HG03097 (cell line): ENCODE data around the gene CCPG1.
"Not testable (repeated sequence)": the region's sequence is repeated elsewhere in the genome, so short reads cannot be mapped to it uniquely, and the experiment has no call there.

ENCODE experiments used
- ATAC-seq: cut with Tn5 transposase; IDR thresholded peaks from one replicate; pipeline ENCODE4 v1.9.1; 2021; ENCODE audit not compliant: unreplicated experiment, low FRiP score

Gene CCPG1, protein sequence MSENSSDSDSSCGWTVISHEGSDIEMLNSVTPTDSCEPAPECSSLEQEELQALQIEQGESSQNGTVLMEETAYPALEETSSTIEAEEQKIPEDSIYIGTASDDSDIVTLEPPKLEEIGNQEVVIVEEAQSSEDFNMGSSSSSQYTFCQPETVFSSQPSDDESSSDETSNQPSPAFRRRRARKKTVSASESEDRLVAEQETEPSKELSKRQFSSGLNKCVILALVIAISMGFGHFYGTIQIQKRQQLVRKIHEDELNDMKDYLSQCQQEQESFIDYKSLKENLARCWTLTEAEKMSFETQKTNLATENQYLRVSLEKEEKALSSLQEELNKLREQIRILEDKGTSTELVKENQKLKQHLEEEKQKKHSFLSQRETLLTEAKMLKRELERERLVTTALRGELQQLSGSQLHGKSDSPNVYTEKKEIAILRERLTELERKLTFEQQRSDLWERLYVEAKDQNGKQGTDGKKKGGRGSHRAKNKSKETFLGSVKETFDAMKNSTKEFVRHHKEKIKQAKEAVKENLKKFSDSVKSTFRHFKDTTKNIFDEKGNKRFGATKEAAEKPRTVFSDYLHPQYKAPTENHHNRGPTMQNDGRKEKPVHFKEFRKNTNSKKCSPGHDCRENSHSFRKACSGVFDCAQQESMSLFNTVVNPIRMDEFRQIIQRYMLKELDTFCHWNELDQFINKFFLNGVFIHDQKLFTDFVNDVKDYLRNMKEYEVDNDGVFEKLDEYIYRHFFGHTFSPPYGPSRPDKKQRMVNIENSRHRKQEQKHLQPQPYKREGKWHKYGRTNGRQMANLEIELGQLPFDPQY

DNA sequence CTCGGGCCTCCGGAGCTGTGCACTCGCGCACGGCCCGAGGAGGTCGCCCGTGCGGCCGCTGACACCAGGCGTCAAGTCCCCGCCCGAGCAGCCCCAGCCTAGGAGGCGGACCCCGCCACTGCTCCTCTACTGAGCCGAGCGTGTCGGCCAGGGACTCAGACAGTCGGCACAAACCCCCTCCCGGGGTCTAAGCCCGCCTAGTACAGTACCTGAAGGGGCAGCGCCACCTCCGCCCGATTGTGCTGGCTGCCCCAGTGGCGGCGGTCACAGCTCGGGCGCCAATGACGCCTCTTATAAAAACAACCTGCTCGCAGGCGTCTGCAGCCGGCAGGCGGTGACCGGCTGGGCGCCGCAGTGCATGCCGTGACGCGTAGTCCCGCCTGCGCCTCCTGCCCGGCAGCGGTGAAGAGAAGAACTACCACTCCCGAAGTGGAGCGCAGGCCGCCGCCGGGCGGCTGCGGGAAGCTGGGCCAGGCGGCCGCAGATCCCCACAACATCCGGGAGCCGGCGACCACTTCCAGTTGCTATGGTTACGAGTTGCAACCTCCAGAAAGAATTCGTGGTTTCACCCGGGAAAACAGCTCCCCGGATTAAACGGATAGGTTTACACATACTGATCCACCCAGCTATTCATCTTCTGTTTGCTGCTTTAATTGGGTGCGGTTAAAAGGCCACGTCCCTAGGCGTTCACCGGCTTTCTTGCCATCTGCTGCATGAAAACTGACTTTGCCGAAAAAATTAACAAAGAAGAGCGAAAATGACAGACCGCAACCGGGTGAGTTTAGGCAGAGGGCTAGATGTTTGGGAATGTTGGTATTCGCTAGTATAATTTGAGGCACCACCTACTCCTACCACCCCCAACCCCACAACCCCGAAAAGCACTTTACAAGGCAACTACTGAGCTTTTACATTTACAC is at the start of gene CCPG1, which contains the start of gene PIERCE2:
CCPG1 (minus strand) TSS at position 348 of the 917 bp plus-strand sequence. CDS start 18,935 bp downstream, outside the sequence.
PIERCE2 (plus strand) TSS at position 484 of the 917 bp plus-strand sequence; CDS start at position 758, 274 bp downstream.
- ATAC-seq, result peak; percentile 96

DNA sequence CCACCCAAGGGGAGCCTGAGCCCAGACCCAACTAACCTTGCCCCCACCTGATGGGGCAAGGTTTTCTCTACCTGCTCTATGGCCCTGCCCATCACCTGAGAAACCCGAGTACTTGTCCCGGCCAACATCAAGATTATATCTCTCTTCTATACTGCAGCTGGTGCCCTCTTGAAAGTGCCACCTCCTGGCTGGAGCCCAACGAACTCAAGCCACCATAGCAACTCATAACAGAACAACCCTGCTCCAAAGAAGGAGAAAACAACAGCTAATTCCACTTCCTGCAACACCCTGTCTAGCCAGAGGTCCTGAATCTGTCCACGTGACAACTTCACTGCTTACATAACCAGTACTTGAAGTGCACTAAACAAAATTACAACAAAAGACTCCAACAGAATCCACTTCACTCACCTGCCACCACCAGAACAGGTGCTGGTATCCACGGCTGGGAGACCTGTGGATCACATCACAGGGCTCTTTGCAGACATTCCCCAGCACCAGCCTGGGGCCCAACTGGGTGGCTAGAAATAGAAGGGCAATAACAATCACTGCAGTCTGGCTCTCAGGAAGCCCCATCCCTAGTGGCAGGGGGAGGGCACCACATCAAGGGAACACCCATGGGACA is 49.4 kb upstream of the CCPG1 start:
- ATAC-seq, result no peak

DNA sequence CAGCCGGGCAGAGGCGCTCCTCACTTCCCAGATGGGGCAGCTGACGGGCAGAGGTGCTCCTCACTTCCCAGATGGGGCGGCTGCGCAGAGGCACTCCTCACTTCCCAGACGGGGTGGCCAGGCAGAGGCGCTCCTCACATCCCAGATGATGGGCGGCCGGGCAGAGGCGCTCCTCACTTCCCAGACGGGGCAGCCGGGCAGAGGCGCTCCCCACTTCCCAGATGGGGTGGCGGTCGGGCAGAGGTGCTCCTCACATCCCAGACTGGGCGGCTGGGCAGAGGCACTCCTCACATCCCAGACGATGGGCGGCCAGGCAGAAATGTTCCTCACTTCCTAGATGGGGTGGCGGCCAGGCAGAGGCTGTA is 38.9 kb upstream of the CCPG1 start:
- ATAC-seq, result not testable (repeated sequence)

GRCh38 chr15:55446379-55447029 is 38.3 kb upstream of the CCPG1 start:
- not testable (repeated sequence) for ATAC-seq

DNA sequence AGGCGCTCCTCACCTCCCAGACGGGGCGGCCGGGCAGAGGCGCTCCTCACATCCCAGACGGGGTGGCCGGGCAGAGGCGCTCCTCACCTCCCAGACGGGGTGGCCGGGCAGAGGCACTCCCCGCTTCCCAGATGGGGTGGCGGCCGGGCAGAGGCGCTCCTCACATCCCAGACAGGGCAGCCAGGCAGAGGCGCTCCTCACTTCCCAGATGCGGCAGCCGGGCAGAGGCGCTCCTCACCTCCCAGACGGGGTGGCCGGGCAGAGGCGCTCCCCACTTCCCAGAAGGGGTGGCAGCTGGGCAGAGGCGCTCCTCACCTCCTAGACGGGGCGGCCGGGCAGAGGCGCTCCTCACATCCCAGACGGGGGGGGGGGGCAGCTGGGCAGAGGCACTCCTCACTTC is 37.8 kb upstream of the CCPG1 start:
- ATAC-seq, result not testable (repeated sequence)

DNA sequence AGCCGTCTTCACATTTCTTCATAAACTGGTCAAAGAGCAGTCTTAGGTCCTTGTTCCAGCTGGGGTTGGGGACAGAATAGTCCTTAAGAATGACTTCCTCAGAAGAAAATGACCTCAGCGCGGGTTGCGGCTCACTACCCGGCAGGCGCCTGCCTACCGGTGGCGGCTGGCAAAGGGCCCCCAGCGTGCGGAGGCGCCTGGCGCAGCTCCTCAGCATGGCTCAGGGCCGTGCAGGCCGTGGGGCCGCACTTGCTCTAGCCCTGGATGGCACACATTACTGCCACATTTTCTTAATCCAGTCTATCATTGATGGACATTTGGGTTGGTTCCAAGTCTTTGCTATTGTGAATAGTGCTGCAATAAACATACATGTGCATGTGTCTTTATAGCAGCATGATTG is 35.0 kb upstream of the CCPG1 start:
- ATAC-seq, result not testable (repeated sequence)

DNA sequence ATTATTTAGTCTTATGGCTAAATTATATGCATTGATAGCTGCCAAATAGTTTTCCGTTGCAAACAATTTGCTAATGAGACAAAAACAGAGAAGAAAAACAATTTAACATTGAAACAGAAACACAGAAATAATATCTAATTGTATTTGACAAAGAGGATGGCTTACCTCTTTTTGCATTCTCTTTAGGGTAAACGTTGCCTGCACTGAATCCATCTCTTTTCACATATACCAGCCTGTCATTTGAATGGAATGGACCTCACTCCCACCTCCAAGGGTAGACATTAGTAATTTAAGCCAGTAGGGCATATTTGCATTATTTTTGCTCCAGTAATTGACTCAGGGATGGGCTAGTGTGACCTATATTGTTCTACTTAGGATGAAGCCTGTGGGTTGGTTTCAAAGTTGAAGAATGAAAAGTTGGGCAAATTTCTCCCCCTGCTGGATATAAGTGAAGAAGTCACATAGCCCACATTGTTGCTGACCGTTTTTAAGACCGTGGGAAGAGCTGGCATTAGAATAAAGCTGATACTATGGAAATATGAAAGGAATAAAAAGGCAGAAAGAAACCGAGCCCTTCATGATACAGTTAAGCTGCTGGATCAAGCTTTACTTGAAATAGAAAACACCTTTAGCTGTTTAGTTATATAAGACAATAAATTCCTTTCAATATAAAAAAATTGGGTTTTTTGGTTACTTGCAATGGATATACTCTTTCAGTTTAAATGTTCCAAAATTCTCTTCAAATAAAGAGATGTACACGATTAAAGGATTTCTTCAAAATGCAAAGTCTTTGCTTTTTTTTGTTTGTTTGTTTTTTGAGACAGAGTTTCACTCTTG is 27.0 kb upstream of the CCPG1 start:
- ATAC-seq, result no peak

- no peak for ATAC-seq
Measured at GRCh38 chr15:55422089-55422488, 13.9 kb upstream of the CCPG1 start.

- no peak for ATAC-seq
Measured at GRCh38 chr15:55420171-55420866, 12.2 kb upstream of the CCPG1 start.

DNA sequence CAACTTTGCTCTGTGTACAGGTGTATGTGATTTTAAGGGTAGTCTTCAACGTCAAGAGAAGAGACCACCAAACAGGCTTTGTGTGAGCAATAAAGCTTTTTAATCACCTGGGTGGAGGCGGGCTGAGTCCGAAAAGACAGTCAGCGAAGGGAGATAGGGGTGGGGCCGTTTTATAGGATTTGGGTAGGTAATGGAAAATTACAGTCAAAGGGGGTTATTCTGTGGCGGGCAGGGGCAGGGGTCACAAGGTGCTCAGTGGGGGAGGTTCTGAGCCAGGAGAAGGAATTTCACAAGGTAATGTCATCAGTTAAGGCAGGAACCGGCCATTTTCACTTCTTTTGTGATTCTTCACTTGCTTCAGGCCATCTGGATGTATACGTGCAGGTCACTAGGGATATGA is 9.5 kb upstream of the CCPG1 start:
- not testable (repeated sequence) for ATAC-seq

DNA sequence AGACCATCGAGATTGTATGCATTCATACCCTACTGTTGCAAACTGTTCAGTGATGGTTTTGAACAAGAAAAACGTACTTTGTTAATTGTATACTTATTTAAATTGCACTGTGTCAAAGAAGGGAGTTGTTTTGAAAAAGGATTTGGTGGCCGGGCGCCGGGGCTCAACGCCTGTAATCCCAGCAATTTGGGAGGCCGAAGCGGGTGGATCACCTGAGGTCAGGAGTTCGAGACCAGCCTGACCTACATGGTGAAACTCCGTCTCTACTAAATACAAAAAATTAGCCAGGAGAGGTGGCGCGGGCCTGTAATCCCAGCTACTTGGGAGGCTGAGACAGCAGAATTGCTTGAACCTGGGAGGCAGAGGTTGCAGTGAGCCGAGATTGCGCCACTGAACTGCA is 817 bp upstream of the CCPG1 start:
- not testable (repeated sequence) for ATAC-seq

DNA sequence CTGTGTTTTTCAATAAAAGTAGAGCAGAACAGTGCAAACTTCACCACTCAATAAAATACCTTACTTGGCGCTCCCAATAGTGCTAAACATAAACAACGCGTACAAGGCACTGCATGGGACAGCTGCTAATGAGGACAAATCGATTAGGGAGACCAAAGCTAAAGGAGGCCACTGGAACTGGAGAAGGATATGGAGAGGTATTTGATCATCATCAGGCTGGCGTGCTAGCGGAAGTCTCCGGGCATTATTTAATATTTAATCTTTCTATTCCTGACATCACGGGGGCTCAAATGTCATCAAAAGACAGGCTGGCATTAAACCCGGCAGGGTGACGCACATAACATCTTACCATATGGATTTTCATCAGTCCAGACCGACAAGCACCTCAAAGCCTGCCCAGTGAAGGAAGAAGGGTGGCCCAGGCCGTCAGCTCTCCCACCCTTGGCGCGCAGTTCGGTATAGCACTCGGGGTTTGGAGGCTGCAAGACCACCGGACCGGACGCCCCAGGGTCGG is 604 bp downstream of the CCPG1 start:
- peak; percentile 9 for ATAC-seq

DNA sequence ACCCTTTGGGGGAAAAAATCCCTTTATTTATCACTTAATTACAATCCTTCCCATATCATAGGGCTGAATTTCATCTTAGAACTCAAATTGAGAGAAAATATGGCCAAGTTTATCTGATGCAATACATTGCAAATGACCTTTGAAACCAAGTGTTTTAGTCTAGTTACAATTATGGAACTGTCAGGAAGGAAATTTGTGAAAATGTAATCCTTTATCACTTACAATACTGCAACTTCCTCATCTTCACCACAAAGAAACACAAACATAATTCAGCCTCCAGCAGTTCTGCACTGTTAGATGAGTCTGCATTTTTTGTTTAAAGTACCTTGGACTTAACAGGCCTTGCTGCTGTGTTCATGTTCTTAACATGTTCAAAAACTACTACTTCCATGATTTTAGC is 4.6 kb downstream of the CCPG1 start:
- no peak for ATAC-seq

DNA sequence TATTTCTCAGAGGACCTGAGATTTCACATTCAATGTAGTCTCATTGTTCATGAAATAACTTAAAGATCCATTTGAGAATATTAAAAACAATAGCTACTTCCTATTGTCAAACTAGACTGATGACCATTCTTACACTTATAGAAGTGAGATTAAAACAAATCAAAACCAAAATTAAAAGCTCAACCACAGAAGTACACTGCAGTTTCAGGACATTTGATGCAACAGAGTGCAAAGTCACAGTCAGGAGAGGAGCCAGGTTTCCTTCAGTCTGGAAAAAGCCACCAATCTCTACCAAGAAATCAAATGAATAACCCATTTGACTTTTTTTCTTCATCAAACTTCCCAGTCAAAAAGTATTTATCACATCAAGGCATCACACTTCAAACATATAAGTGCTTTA is 5.5 kb downstream of the CCPG1 start:
- ATAC-seq, result peak; percentile 43

GRCh38 chr15:55401786-55402246 is 6.3 kb downstream of the CCPG1 start:
- ATAC-seq, result no peak

DNA sequence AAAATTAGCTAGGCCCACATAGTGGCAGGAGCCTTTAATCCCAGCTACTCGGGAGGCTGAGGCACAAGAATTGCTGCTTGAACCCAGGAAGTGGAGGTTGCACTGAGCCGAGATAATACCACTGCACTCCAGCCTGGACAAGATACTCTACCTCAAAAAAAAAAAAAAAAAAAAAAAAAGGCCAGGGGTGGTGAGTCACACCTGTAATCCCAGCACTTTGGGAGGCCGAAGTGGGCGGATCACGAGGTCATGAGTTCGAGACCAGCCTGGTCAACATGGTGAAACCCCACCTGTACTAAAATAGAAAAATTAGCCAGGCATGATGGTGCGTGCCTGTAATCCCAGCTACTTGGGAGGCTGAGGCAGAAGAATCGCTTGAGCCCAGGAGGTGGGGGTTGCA is 8.1 kb downstream of the CCPG1 start:
- ATAC-seq, result not testable (repeated sequence)

DNA sequence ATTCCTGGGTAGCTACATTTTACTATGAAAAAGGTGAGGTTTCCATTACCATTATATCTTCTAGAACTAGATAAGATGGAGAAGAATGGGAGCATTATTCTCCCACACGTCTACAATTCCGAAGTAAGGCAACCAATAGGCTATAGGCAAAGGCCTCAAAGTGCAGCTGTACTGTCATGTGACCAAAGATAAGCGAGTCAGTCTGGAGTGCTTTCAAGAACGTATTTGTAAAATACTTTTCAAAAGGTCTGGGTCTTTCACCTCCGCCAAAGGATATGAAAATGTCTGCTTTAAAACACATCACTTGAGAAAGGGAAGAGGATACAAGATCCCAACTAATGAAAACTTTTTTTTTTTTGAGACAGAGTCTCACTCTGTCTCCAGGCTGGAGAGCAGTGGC is 9.9 kb downstream of the CCPG1 start:
- ATAC-seq, result no peak

DNA sequence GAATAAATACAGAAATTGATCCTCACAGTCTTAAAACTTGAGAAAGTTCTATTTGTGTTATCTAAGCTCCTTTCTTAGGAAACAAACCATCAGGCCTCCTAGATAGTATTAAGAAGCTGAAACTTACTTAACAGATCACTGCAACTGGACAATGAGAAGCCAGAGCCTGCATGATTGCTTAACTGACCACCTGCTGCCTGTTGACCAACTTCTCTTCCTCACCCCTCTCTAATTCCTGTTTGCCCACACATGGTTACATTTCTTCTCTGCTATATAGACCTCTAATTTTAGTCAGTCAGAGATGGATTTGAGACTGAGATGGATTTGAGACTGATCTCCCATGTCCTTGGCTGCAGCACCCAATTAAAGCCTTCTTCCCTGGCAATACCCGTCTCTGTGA is 13.5 kb downstream of the CCPG1 start:
- no peak for ATAC-seq
